Activated naive CD8-positive, alpha-beta T cell treated with anti-CD3 and anti-CD28 coated beads for 36 hours (primary cell): ENCODE results near the gene PPP1R10. TPM values are rescaled to one million over a fixed set of nuclear protein-coding genes. Genes with fewer than 3 reads are reported as not detected.

Experiments
- DNase-seq: peaks from one replicate; pipeline ENCODE4 v3.0.0; 2021
- H3K27ac Mint-ChIP-seq: one replicate; pipeline ENCODE4 v1.8.0; 2022; ENCODE audit warnings: mild to moderate bottlenecking, moderate library complexity, mixed read lengths
- H3K27me3 Mint-ChIP-seq: one replicate; pipeline ENCODE4 v1.8.0; 2022; ENCODE audit warnings: mild to moderate bottlenecking, mixed read lengths
- H3K36me3 Mint-ChIP-seq: one replicate; pipeline ENCODE4 v1.8.0; 2021; ENCODE audit warnings: mild to moderate bottlenecking, mixed read lengths
- H3K4me1 Mint-ChIP-seq: one replicate; pipeline ENCODE4 v1.8.0; 2021; ENCODE audit warnings: mixed read lengths
- H3K4me3 Mint-ChIP-seq: one replicate; pipeline ENCODE4 v1.8.0; 2022; ENCODE audit warnings: mild to moderate bottlenecking, moderate library complexity, mixed read lengths
- H3K9me3 Mint-ChIP-seq: one replicate; pipeline ENCODE4 v1.8.0; 2022; ENCODE audit warnings: mixed read lengths
- total RNA-seq, 2 experiments: library from RNA; stranded (reverse); gene quantifications; one replicate each; pipeline ENCODE4 v1.2.3, GENCODE V29; 2021

The PPP1R10 gene
- total RNA-seq, 2 experiments from 2014 or later: 80.5 to 84.6 TPM

GRCh38 chr6:30562470-30563425 lies 54.3 kb downstream of the PPP1R10 start:
- H3K36me3 Mint-ChIP-seq: peaks cover 50% of the 10 kb centered on the region
- H3K27me3 Mint-ChIP-seq: no peaks in the 10 kb centered on the region
- H3K4me1 Mint-ChIP-seq: peaks cover 32% of the 10 kb centered on the region
- H3K9me3 Mint-ChIP-seq: no peaks in the 10 kb centered on the region
- H3K27ac Mint-ChIP-seq: peak overlapping the region; percentile 17
- H3K4me3 Mint-ChIP-seq: no peak overlapping the region
- no peak for DNase-seq

- Mint-ChIP-seq H3K27me3 (no peaks in the 10 kb centered on the region), H3K27ac (peak overlapping the region; percentile 55), H3K9me3 (no peaks in the 10 kb centered on the region), H3K36me3 (peaks cover 58% of the 10 kb centered on the region), H3K4me1 (peaks cover 27% of the 10 kb centered on the region), H3K4me3 (no peak overlapping the region)
- DNase-seq: no peak
Observed at GRCh38 chr6:30560930-30561329, 56.1 kb downstream of the PPP1R10 start.

GRCh38 chr6:30557683-30557981 lies 59.4 kb downstream of the PPP1R10 start:
- no peaks in the 10 kb centered on the region for H3K9me3 Mint-ChIP-seq
- H3K27ac Mint-ChIP-seq: peak overlapping the region; percentile 100
- DNase-seq: no peak

GRCh38 chr6:30556906-30557682 lies 59.9 kb downstream of the PPP1R10 start, which contains the start of gene PRR3:
PRR3 (plus strand) TSS chr6:30557295; CDS start chr6:30557345, 50 bp downstream.
- DNase-seq: peak; percentile 89
- Mint-ChIP-seq H3K27ac (peak within 1 kb of the TSS; percentile 100), H3K4me3 (peak within 1 kb of the TSS; percentile 98), H3K9me3 (no peaks in the 10 kb centered on the region), H3K4me1 (peaks cover 42% of the 10 kb centered on the region), H3K27me3 (no peaks in the 10 kb centered on the region), H3K36me3 (peaks cover 63% of the 10 kb centered on the region)

More at GRCh38 chr6:30557683-30557981, 59.4 kb downstream of the PPP1R10 start:
- H3K27me3 Mint-ChIP-seq: no peaks in the 10 kb centered on the region
- H3K36me3 Mint-ChIP-seq: peaks cover 63% of the 10 kb centered on the region
- H3K4me3 Mint-ChIP-seq: peak overlapping the region; percentile 98
- peaks cover 40% of the 10 kb centered on the region for H3K4me1 Mint-ChIP-seq

GRCh38 chr6:30556066-30556905 lies 60.8 kb downstream of the PPP1R10 start, which contains the start of gene GNL1:
GNL1 (minus strand) TSS chr6:30556489; CDS start chr6:30556203, 286 bp downstream.
- Mint-ChIP-seq H3K9me3 (no peaks in the 10 kb centered on the region), H3K27me3 (no peaks in the 10 kb centered on the region), H3K4me3 (peak within 1 kb of the TSS; percentile 98), H3K4me1 (peaks cover 42% of the 10 kb centered on the region), H3K27ac (peak within 1 kb of the TSS; percentile 100), H3K36me3 (peaks cover 61% of the 10 kb centered on the region)
- DNase-seq: peak; percentile 98

- H3K27ac Mint-ChIP-seq: peak overlapping the region; percentile 100
- DNase-seq: no peak
- H3K27me3 Mint-ChIP-seq: no peaks in the 10 kb centered on the region
- peaks cover 63% of the 10 kb centered on the region for H3K36me3 Mint-ChIP-seq
- peaks cover 41% of the 10 kb centered on the region for H3K4me1 Mint-ChIP-seq
- peak overlapping the region; percentile 98 for H3K4me3 Mint-ChIP-seq
- no peaks in the 10 kb centered on the region for H3K9me3 Mint-ChIP-seq
Observed at GRCh38 chr6:30555816-30556065, 61.3 kb downstream of the PPP1R10 start.

- peak; percentile 35 for DNase-seq
Observed at GRCh38 chr6:30554962-30555815, 61.9 kb downstream of the PPP1R10 start.

GRCh38 chr6:30554404-30554803 lies 62.6 kb downstream of the PPP1R10 start:
- no peak overlapping the region for H3K27ac Mint-ChIP-seq
- H3K4me3 Mint-ChIP-seq: peak overlapping the region; percentile 98
- no peaks in the 10 kb centered on the region for H3K9me3 Mint-ChIP-seq
- peaks cover 31% of the 10 kb centered on the region for H3K4me1 Mint-ChIP-seq
- DNase-seq: no peak
- H3K27me3 Mint-ChIP-seq: no peaks in the 10 kb centered on the region
- peaks cover 60% of the 10 kb centered on the region for H3K36me3 Mint-ChIP-seq

More at GRCh38 chr6:30554962-30555815, 61.9 kb downstream of the PPP1R10 start:
- H3K36me3 Mint-ChIP-seq: peaks cover 62% of the 10 kb centered on the region
- peaks cover 38% of the 10 kb centered on the region for H3K4me1 Mint-ChIP-seq
- H3K27me3 Mint-ChIP-seq: no peaks in the 10 kb centered on the region
- peak overlapping the region; percentile 98 for H3K4me3 Mint-ChIP-seq
- H3K27ac Mint-ChIP-seq: peak overlapping the region; percentile 100
- H3K9me3 Mint-ChIP-seq: no peaks in the 10 kb centered on the region

Other genes with a start within 250 kb of the PPP1R10 start
- 100 to 1,000 TPM; 481 to 482 TPM for gene HLA-E, start 127.7 kb downstream of the PPP1R10 start, total RNA-seq
- gene GNL1, start 60.8 kb downstream of the PPP1R10 start, total RNA-seq: 100 to 1,000 TPM; 123 to 126 TPM
- gene PRR3, start 59.9 kb downstream of the PPP1R10 start, total RNA-seq: 10 to 100 TPM; 32.7 to 34.4 TPM
- 100 to 1,000 TPM; 122 TPM for gene ABCF1, start 45.8 kb downstream of the PPP1R10 start, total RNA-seq
- 100 to 1,000 TPM; 113 to 116 TPM for gene MRPS18B, start 597 bp upstream of the PPP1R10 start, total RNA-seq
- gene ATAT1, start 9.6 kb upstream of the PPP1R10 start, total RNA-seq: 1 to 10 TPM; 8.5 to 8.6 TPM
- gene C6orf136, start 29.9 kb upstream of the PPP1R10 start, total RNA-seq: 10 to 100 TPM; 35.8 to 37.1 TPM
- 10 to 100 TPM; 40.4 to 42.1 TPM for gene DHX16, start 55.8 kb upstream of the PPP1R10 start, total RNA-seq
- gene PPP1R18, start 69.4 kb upstream of the PPP1R10 start, total RNA-seq: 100 to 1,000 TPM; 102 to 106 TPM
- 10 to 100 TPM; 19.7 to 20.2 TPM for gene NRM, start 73.7 kb upstream of the PPP1R10 start, total RNA-seq
- 10 to 100 TPM; 63.2 to 67.0 TPM for gene MDC1, start 100.0 kb upstream of the PPP1R10 start, total RNA-seq
- gene TUBB, start 103.1 kb upstream of the PPP1R10 start, total RNA-seq: 1,000 to 10,000 TPM; 1,515 to 1,538 TPM
- gene FLOT1, start 125.4 kb upstream of the PPP1R10 start, total RNA-seq: 100 to 1,000 TPM; 104 to 107 TPM
- gene IER3, start 127.3 kb upstream of the PPP1R10 start, total RNA-seq: 100 to 1,000 TPM; 295 to 310 TPM